PC-9 (cell line): ENCODE data around the gene ADGRL3. TPM values are rescaled to one million over a fixed set of nuclear protein-coding genes. Genes with fewer than 3 reads are reported as not detected.

ENCODE experiments used
- BruUV-seq: library from RNA; stranded (reverse); fragments of 400-500 nt; replicated peaks from 2 replicates; lab custom pipeline; 2021; lab: Mats Ljungman, UMichigan
- CTCF ChIA-PET: fragments of 300-600 bp; sonication (Branson Sonifier 250); formaldehyde crosslinking; loops from one replicate; lab custom pipeline; 2022; ENCODE audit warnings: antibody characterized with exemption; lab: Charles Lee
- POLR2A ChIA-PET: fragments of 300-600 bp; sonication (Branson Sonifier 250); formaldehyde crosslinking; loops from one replicate; lab custom pipeline; 2022; ENCODE audit warnings: antibody characterized with exemption; ENCODE audit not compliant: unreplicated experiment; lab: Charles Lee
- DNase-seq, 2 experiments: peaks; one replicate each; pipeline versions ENCODE4 v3.0.0 to v3.0.0-alpha.2; 2015 to 2022; ENCODE audit warnings: mixed read lengths in 1 of 2
- H2AFZ ChIP-seq: fragments of 200-600 bp; sonication (generic); 2 replicates; pipeline ENCODE4 v1.8.1; 2017; ENCODE audit warnings: antibody characterized with exemption
- H3F3A ChIP-seq: fragments of 200-600 bp; sonication (generic); 2 replicates; pipeline ENCODE4 v1.8.1; 2017; ENCODE audit warnings: antibody characterized with exemption, mild to moderate bottlenecking, low read depth; ENCODE audit not compliant: insufficient read depth
- H3K27ac ChIP-seq: fragments of 200-600 bp; sonication (generic); 2 replicates; pipeline ENCODE4 v1.6.1; 2016; ENCODE audit warnings: mixed run types
- H3K27me3 ChIP-seq: fragments of 200-600 bp; sonication (generic); 2 replicates; pipeline ENCODE4 v1.6.1; 2016; ENCODE audit warnings: low read depth, mixed run types; ENCODE audit not compliant: insufficient read depth
- H3K36me3 ChIP-seq: fragments of 200-600 bp; sonication (generic); 2 replicates; pipeline ENCODE4 v1.6.1; 2016; ENCODE audit warnings: low read depth, mixed run types
- H3K4me1 ChIP-seq: fragments of 200-600 bp; sonication (generic); replicated peaks from 2 replicates; pipeline ENCODE4 v1.6.1; 2016; ENCODE audit warnings: mixed run types; ENCODE audit not compliant: insufficient read depth
- H3K4me2 ChIP-seq: fragments of 200-600 bp; sonication (generic); 2 replicates; pipeline ENCODE4 v1.6.1; 2017; ENCODE audit warnings: mixed run types
- H3K4me3 ChIP-seq: fragments of 200-600 bp; sonication (generic); 2 replicates; pipeline ENCODE4 v1.6.1; 2016; ENCODE audit warnings: mixed run types
- H3K79me2 ChIP-seq: fragments of 200-600 bp; sonication (generic); 2 replicates; pipeline ENCODE4 v1.6.1; 2017; ENCODE audit warnings: low read depth, mixed run types
- H3K9me2 ChIP-seq: fragments of 200-600 bp; sonication (generic); 2 replicates; pipeline ENCODE4 v1.8.1; 2017; ENCODE audit warnings: mild to moderate bottlenecking; ENCODE audit not compliant: insufficient read depth
- H3K9me3 ChIP-seq: fragments of 200-600 bp; sonication (generic); 2 replicates; pipeline ENCODE4 v1.8.1; 2016; ENCODE audit warnings: low read depth; ENCODE audit not compliant: insufficient read depth
- H4K20me1 ChIP-seq: fragments of 200-600 bp; sonication (generic); 2 replicates; pipeline ENCODE4 v1.8.1; 2017; ENCODE audit not compliant: insufficient read depth
- EZH2 ChIP-seq: fragments of 200-600 bp; sonication (generic); IDR thresholded peaks from 2 replicates; pipeline ENCODE4 v1.8.0; 2017; ENCODE audit warnings: antibody characterized with exemption, low read depth
- intact Hi-C: fragments of 100-400 bp; cut with micrococcal nuclease; formaldehyde crosslinking; loops from one replicate; pipeline ENCODE4 v1.10.0; 2022; ENCODE audit not compliant: unreplicated experiment
- total RNA-seq: library from RNA; stranded (reverse); gene quantifications from 2 replicates; pipeline ENCODE4 v1.2.3, GENCODE V29; 2021
- TF ChIP-seq, protein P1 (sequence below): fragments of 200-600 bp; sonication (generic); conservative IDR thresholded peaks from 2 replicates; pipeline ENCODE4 v1.6.1; 2017; ENCODE audit warnings: mixed run types, antibody characterized with exemption, mild to moderate bottlenecking, moderate library complexity

The ADGRL3 gene
- total RNA-seq, 1 experiment from 2014 or later = 1.6 TPM

DNA sequence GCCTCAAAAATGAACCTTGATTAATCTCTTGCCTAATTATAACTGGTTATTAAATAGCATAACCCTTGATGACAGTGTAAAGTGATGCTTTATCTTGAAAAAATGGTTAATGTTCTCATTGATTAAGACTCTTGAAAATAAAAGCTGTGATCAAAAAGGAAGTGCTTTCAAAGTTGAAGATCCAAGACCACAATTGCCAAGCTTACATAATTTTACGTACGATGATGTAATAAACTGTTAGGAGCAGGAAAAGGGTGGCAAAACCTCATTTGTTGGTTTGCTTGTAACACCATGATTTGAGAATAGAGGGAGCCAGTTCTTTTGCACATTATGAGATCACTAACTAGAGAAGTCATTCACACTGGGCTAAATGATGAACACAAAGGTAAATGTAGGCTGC, 322.2 kb downstream of the ADGRL3 start:
- no peak overlapping the region for H3K4me2 ChIP-seq
- CTCF ChIA-PET = interaction anchor here (0.6 kb wide), 1 partner anchor 144 kb away, joined by 5 read pairs; no protein-coding TSS in a partner anchor
- no peaks in the 10 kb centered on the region for H3K79me2 ChIP-seq
- TF ChIP-seq, protein P1, sequence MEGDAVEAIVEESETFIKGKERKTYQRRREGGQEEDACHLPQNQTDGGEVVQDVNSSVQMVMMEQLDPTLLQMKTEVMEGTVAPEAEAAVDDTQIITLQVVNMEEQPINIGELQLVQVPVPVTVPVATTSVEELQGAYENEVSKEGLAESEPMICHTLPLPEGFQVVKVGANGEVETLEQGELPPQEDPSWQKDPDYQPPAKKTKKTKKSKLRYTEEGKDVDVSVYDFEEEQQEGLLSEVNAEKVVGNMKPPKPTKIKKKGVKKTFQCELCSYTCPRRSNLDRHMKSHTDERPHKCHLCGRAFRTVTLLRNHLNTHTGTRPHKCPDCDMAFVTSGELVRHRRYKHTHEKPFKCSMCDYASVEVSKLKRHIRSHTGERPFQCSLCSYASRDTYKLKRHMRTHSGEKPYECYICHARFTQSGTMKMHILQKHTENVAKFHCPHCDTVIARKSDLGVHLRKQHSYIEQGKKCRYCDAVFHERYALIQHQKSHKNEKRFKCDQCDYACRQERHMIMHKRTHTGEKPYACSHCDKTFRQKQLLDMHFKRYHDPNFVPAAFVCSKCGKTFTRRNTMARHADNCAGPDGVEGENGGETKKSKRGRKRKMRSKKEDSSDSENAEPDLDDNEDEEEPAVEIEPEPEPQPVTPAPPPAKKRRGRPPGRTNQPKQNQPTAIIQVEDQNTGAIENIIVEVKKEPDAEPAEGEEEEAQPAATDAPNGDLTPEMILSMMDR = no peak
- TF ChIP-seq EZH2 = no peak
- intact Hi-C loops = loop anchor here (5.0 kb wide), 1 partner anchor 35 kb away; no protein-coding TSS in a partner anchor
- H2AFZ ChIP-seq = no peak overlapping the region
- POLR2A ChIA-PET = no interaction called here
- no peak overlapping the region for H3K27ac ChIP-seq
- H3K27me3 ChIP-seq = no peaks in the 10 kb centered on the region
- H3K36me3 ChIP-seq = no peaks in the 10 kb centered on the region
- no peaks in the 10 kb centered on the region for H3K9me2 ChIP-seq
- BruUV-seq = no TSS peak
- no peaks in the 10 kb centered on the region for H3F3A ChIP-seq
- H4K20me1 ChIP-seq = no peaks in the 10 kb centered on the region
- no peaks in the 10 kb centered on the region for H3K4me1 ChIP-seq
- no peak for DNase-seq
- H3K9me3 ChIP-seq = no peaks in the 10 kb centered on the region
- H3K4me3 ChIP-seq = no peak overlapping the region

DNA sequence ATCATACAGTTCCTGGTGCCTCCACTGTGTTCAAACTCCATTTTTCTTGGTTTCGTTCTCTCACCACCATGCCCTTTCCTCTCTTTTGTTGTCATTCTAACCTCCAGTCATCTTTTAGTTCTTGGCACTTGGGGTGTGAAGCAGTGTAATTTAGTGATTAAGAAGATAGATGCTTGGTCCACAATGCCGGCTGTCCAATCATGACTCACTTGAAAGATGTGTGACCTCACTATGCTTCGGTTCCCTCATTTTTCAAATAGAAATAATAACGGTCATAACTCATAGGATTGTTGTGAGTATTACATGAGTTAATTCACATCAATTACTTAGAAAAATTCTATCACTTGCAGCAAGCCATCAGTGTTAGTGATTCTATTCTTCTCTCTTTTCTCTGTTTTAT, 327.8 kb downstream of the ADGRL3 start:
- TF ChIP-seq EZH2 = no peak
- TF ChIP-seq, protein P1 = no peak
- ChIA-PET CTCF (no interaction called here), POLR2A (no interaction called here)
- Histone ChIP-seq H3F3A (no peaks in the 10 kb centered on the region), H3K9me3 (no peaks in the 10 kb centered on the region), H3K27me3 (no peaks in the 10 kb centered on the region), H3K27ac (no peak overlapping the region), H3K79me2 (no peaks in the 10 kb centered on the region), H4K20me1 (no peaks in the 10 kb centered on the region), H3K9me2 (no peaks in the 10 kb centered on the region), H3K4me3 (no peak overlapping the region), H3K4me2 (no peak overlapping the region), H2AFZ (no peak overlapping the region), H3K36me3 (no peaks in the 10 kb centered on the region), H3K4me1 (no peaks in the 10 kb centered on the region)
- DNase-seq = no peak
- BruUV-seq = no TSS peak
- intact Hi-C loops = no loop called here

DNA sequence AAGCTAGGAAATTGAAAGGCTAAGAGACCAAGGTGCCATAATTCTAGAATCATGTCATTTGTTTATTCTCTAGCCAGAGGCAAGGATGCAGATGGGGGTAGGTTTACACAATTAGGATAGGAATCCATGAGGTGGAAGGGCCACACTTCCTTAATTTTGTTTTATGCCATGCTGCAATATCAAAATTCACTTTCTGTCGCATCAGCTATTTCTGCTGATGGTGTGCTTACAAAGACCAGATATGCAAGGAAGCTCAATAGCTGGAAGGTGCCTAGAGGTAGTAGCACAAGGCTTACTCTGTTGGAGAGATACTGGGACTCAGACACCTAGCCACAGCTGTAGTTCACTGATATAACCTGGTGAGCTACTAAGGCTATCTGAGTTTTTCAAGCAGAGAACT, 328.5 kb downstream of the ADGRL3 start:
- Histone ChIP-seq H3K4me3 (no peak overlapping the region), H3K36me3 (no peaks in the 10 kb centered on the region), H3K9me2 (no peaks in the 10 kb centered on the region), H3K9me3 (no peaks in the 10 kb centered on the region), H3F3A (no peaks in the 10 kb centered on the region), H3K27ac (no peak overlapping the region), H2AFZ (no peak overlapping the region), H4K20me1 (no peaks in the 10 kb centered on the region), H3K27me3 (no peaks in the 10 kb centered on the region), H3K4me2 (no peak overlapping the region), H3K4me1 (no peaks in the 10 kb centered on the region), H3K79me2 (no peaks in the 10 kb centered on the region)
- DNase-seq = no peak
- intact Hi-C loops = no loop called here
- no peak for TF ChIP-seq EZH2
- TF ChIP-seq, protein P1 = no peak
- BruUV-seq = no TSS peak
- CTCF ChIA-PET = no interaction called here
- POLR2A ChIA-PET = no interaction called here
